ENCODE results near the gene POU5F1.
A peak's percentile ranks its signal among the peaks of the same experiment; 100 is the strongest.
"Not testable (repeated sequence)": the region's sequence is repeated elsewhere in the genome, so short reads cannot be mapped to it uniquely, and the experiment has no call there.

The POU5F1 gene

GRCh38 chr6:31193206-31193605 lies 22.7 kb upstream of the POU5F1 start:
- Histone ChIP-seq H3K27me3 (no peaks in the 10 kb centered on the region), H3K27ac (no peak overlapping the region), H3K4me1 (peaks cover 0 to 13% (median 4%) of the 10 kb centered on the region in 4 donors), H3K4me3 (no peak overlapping the region), H3K9me3 (no peaks in the 10 kb centered on the region), H3K36me3 (no peaks in the 10 kb centered on the region)
- intact Hi-C loops (cut with DNase I; ENCODE audit: low total_unique reads) = loop anchor here (5.0 kb wide), 2 partner anchors 56 to 79 kb away; partner anchors contain the start of genes HLA-C and PSORS1C2
- no peak for DNase-seq
- TF ChIP-seq CTCF (IDR thresholded peaks at IDR 0.05) = no peak

DNA sequence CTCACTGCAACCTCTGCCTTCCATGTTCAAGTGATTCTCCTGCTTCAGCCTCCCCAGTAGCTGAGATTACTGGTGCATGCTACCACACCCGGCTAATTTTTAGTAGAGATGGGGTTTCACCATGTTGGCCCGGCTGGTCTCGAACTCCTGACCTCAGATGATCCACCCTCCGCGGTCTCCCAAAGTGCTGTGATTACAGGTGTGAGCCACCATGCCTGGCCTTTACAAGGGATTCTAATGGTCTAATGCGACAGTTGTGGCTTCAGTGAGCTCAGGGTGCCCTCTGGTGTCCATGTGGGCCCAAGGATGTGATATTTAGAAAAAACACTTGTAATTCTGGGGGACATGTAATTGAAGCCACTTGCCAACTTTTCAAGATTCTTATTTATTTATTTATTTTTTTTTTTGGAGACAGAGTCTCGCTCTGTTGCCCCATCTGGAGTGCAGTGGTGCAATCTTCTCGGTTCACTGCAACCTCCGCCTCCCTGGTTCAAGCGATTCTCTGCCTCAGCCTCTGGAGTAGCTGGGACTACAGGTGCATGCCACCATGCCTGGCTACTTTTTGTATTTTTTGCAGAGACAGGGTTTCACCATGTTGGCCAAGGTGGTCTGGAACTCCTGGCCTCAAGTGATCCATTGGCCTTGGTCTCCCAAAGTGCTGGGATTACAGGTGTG lies 22.1 kb upstream of the POU5F1 start:
- DNase-seq = peak; percentile 71 to 82
- intact Hi-C loops (cut with DNase I; ENCODE audit: low total_unique reads) = loop anchor here (5.0 kb wide), 2 partner anchors 55 to 80 kb away; partner anchors contain the start of genes HLA-C and PSORS1C2
- H3K4me1 ChIP-seq = peaks cover 0 to 13% (median 3%) of the 10 kb centered on the region in 4 donors
- not testable (repeated sequence) for H3K27me3 ChIP-seq, H3K4me3 ChIP-seq, H3K36me3 ChIP-seq, H3K27ac ChIP-seq, H3K9me3 ChIP-seq
- peak; percentile 45 to 60 for TF ChIP-seq CTCF (IDR thresholded peaks at IDR 0.05)

GRCh38 chr6:31190488-31190887 lies 20.0 kb upstream of the POU5F1 start:
- intact Hi-C loops (cut with DNase I; ENCODE audit: low total_unique reads) = loop anchor here (5.0 kb wide), 2 partner anchors 53 to 82 kb away; partner anchors contain the start of genes HLA-C and PSORS1C2
- peaks cover 0 to 4% (median 1%) of the 10 kb centered on the region in 4 donors for H3K4me1 ChIP-seq
- H3K9me3 ChIP-seq = no peaks in the 10 kb centered on the region
- no peaks in the 10 kb centered on the region for H3K27me3 ChIP-seq
- no peaks in the 10 kb centered on the region for H3K36me3 ChIP-seq
- no peak for TF ChIP-seq CTCF (IDR thresholded peaks at IDR 0.05)
- no peak overlapping the region for H3K4me3 ChIP-seq
- H3K27ac ChIP-seq = no peak overlapping the region
- no peak for DNase-seq

DNA sequence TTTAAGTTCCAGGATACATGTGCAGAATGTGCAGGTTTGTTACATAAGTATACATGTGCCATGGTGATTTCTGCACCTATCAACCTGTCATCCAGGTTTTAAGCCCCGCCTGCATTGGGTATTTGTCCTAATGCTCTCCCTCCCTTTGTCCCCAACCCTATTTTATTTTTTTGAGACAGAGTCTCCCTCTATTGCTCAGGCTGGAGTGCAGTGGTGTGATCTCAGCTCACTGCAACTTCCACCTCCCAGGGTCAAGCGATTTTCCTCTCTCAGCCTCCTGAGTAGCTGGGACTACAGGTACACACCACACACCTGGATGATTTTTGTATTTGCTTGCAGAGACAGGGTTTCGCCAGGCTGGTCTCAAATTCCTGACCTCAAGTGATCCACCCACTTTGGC lies 18.7 kb upstream of the POU5F1 start:
- H3K27me3 ChIP-seq; DNase-seq; H3K4me1 ChIP-seq; H3K9me3 ChIP-seq; H3K36me3 ChIP-seq; intact Hi-C loops (cut with DNase I; ENCODE audit: low total_unique reads); H3K27ac ChIP-seq; H3K4me3 ChIP-seq: not testable (repeated sequence)

GRCh38 chr6:31187780-31188194 lies 17.3 kb upstream of the POU5F1 start:
- Histone ChIP-seq H3K27ac (peak overlapping the region in 1 of 2 donors; percentile 89), H3K36me3 (no peaks in the 10 kb centered on the region), H3K4me1 (peaks cover 0 to 7% (median 0%) of the 10 kb centered on the region in 4 donors), H3K9me3 (no peaks in the 10 kb centered on the region), H3K4me3 (no peak overlapping the region), H3K27me3 (no peaks in the 10 kb centered on the region)
- intact Hi-C loops (cut with DNase I; ENCODE audit: low total_unique reads) = no loop called here
- no peak for TF ChIP-seq CTCF (IDR thresholded peaks at IDR 0.05)
- no peak for DNase-seq

GRCh38 chr6:31186052-31186734 lies 15.7 kb upstream of the POU5F1 start:
- Histone ChIP-seq H3K27ac (peak overlapping the region; percentile 75 to 89), H3K9me3 (no peaks in the 10 kb centered on the region), H3K4me3 (peak overlapping the region; percentile 37 to 43), H3K4me1 (peaks cover 0 to 7% (median 0%) of the 10 kb centered on the region in 4 donors), H3K36me3 (no peaks in the 10 kb centered on the region), H3K27me3 (no peaks in the 10 kb centered on the region)
- TF ChIP-seq CTCF (IDR thresholded peaks at IDR 0.05) = no peak
- peak; percentile 65 to 91 for DNase-seq
- intact Hi-C loops (cut with DNase I; ENCODE audit: low total_unique reads) = no loop called here

GRCh38 chr6:31185695-31186051 lies 15.2 kb upstream of the POU5F1 start:
- Histone ChIP-seq H3K4me3 (peak overlapping the region; percentile 37 to 43), H3K27ac (peak overlapping the region; percentile 75 to 89), H3K4me1 (peaks cover 0 to 11% (median 0%) of the 10 kb centered on the region in 4 donors)
- H3K27me3 ChIP-seq; H3K36me3 ChIP-seq; H3K9me3 ChIP-seq; intact Hi-C loops (cut with DNase I; ENCODE audit: low total_unique reads); DNase-seq: not testable (repeated sequence)

GRCh38 chr6:31183859-31184258 lies 13.4 kb upstream of the POU5F1 start:
- intact Hi-C loops (cut with DNase I; ENCODE audit: low total_unique reads); H3K9me3 ChIP-seq; H3K27me3 ChIP-seq; H3K4me3 ChIP-seq; H3K27ac ChIP-seq; DNase-seq; H3K36me3 ChIP-seq: not testable (repeated sequence)
- H3K4me1 ChIP-seq = peaks cover 0 to 18% (median 0%) of the 10 kb centered on the region in 4 donors

- H3K27me3 ChIP-seq; H3K9me3 ChIP-seq; H3K4me3 ChIP-seq; DNase-seq; intact Hi-C loops (cut with DNase I; ENCODE audit: low total_unique reads); H3K36me3 ChIP-seq; H3K27ac ChIP-seq: not testable (repeated sequence)
- peaks cover 0 to 18% (median 0%) of the 10 kb centered on the region in 4 donors for H3K4me1 ChIP-seq
Measured at GRCh38 chr6:31183287-31183686, 12.8 kb upstream of the POU5F1 start.

All from tibial artery (tissue), 4 donors.